ENCODE results near the gene MSS51.

Gene MSS51

DNA sequence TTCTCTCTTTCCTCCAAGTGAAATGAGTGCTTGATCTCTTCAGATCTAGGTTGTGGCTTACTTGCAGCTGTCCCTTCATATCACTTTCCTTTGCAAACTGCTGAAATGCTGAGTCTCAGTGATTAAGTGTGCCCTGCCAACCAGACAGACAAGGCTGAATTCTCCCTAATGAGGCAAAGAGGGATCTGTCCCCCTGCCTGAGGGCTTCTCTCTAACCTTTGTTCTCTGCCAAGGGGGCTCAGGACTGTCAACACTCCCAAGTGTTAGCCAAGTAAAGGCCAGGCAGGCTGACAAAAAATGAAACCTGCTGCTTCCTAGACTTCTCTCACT lies at the start of gene MSS51:
TSS of gene MSS51 (minus strand) at position 24 of the 330 bp plus-strand sequence. CDS start 5,277 bp downstream, outside the sequence.
- peak; percentile 53 for DNase-seq

DNA sequence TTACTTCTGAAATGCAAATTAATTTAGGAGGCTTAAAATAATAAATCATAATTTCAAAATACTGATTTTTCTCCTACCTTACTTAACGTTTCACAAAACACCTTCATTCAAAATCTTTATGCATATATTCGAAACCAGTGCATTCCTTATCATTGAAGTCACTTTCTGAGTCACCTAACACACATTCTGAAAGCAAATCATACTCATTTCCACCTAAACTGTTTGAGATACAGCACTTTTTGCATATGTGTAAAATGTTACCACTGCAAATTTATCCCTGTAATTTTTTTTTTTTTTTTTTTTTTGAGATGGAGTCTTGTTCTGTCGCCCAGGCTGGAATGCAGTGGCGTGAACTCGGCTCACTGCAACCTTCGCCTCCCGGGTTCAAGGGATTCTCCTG lies 46.8 kb upstream of the MSS51 start:
- no peak for DNase-seq

DNA sequence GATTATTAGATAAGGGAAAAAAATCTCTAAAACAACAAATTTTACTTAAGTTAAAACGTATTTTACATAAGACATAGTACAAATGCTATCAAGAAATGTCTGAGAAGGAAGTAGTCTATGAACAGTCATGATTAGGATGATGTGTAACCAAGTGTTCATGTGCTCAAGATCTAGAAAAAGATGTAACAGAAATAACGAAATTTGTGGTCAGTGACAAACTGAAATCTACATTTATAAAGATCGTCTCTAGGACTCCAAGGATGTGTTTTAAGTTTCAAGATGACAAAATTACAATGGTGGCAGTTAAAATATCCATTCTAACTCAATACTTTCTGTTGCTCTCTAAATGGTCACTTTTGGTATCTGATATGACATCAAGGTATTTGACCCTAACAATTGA lies 45.3 kb upstream of the MSS51 start:
- no peak for DNase-seq

DNA sequence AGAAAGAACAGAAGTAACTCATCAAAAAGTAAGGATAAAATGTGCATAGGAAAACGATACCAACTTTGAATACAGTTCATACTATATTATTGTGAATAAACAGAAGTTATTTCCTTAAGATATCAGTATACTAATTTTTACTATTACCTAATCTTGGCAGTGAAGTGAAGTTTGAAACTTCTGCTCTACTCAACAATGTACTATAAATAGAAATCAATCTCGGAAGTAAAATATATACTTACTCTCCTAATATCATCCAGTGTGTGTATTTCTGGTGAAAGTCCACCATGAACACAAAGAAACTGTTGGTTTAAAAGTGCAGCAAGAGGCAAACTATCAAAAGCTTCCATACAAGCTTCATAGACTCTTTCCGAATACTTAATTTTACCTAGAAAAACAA lies 37.9 kb upstream of the MSS51 start:
- DNase-seq: no peak

DNA sequence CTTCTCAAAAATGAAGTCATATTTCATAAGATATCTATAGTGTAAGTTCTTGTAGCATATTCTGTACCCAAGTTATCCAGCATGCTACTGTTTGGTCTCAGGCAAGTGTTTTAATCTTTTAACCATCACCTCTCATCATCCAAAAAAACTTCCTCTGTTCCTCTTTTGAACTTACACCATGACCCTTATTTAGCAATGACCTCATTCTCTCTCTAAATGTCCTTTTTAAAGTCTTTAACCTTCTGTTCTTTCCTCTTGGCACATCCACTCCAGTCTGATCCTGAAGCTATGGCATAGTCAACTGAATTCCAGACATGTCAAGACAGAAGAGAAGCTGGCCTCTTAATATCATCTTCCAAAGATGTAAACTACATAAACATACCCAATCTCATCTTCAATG lies 36.2 kb upstream of the MSS51 start:
- no peak for DNase-seq

DNA sequence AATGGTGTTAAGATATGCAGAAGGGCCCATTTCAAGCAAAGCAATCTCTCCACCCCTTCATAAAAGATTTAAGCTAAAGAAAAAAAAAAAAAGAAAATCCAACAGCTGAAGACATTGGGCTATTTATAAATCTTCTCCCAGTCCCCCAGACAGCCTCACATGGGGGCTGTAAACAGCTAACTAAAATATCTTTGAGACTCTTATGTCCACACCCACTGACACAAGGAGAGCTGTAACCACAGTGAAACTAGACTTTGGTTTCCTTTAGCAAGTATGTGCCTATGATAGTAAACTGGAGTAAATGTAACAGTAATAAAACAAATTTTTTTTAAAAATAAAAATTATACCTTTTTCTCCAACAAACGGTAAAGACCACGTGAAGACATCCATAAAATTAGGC lies 33.8 kb upstream of the MSS51 start:
- DNase-seq: no peak

DNA sequence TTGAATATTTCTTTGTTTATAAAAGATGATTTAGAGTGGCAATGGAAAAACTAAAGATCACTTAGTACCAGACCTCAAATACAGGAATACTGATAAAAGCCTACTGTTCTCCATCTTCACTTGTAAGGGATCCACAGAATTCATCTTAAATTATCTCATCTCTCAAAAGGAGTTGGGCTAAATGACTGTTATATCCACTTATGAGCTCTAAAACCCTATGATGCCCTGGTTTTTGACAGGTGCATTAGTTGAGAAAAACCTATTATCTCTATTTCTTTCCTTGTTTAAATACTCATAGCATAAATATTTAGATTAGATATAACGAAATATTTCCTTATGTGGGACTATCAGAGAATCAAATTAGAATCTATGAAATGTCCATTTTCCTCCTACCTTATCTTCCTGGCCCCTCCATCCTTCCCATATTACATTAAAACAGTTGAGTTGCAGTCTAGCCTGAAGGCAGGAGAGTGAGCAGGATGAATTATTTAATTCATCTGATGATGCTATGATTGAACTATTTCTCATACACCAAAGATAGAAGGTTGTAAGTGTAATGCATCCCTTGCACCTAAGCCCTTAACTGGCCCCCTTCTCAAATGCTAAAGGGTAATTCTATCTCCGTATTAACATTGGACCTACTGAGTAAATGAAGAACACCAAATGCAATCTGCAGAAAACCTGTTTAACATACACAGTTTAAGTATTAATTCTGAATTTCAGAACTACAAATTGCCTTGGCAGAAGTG lies 32.8 kb upstream of the MSS51 start:
- no peak for DNase-seq

DNA sequence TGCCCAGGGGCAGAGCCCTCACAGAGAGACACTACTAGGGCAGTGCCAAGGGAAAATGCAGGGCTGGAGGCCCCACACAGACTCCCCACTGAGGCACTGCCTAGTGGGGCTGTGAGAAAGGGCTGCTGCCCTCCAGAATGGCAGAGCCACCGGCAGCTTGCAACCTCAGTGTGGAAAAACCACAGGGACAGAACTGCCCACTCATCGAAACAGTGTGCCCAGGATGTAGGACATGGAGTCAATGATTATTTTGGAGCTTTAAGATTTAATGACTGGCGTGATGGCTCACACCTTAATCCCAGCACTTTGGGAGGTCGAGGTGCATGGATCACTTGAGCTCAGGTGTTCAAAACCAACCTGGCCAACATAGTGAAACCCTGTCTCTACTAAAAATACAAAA lies 27.5 kb upstream of the MSS51 start:
- DNase-seq: no peak

DNA sequence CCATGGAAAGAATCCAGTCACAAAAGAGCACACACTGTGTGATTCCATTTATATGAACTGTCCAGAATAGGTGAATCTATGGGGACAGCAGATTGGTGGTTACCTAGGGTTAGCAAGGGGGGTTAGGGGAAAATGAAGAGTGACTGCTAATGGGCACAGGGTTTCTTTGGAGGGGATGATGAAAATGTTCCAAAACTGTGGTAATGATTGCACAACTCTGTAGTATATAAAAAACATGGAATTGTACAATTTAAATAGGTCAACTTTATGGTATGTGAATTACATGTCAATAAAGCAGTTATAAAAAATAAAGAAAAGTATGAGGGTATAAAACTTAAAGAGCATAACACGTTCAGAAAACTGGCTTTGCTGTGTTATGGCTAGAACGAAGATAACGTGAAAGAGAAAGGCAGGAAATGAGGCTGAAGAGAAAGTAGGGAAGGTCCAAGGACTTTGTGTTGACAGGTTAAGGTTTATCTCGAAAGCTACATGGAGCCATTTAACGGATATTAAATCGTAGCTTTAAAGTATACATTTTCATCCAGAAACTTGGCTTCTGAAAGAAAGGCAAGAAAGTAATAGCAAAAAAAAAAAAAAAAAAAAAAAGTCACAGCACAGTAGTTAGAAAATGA lies 26.4 kb upstream of the MSS51 start:
- no peak for DNase-seq

DNA sequence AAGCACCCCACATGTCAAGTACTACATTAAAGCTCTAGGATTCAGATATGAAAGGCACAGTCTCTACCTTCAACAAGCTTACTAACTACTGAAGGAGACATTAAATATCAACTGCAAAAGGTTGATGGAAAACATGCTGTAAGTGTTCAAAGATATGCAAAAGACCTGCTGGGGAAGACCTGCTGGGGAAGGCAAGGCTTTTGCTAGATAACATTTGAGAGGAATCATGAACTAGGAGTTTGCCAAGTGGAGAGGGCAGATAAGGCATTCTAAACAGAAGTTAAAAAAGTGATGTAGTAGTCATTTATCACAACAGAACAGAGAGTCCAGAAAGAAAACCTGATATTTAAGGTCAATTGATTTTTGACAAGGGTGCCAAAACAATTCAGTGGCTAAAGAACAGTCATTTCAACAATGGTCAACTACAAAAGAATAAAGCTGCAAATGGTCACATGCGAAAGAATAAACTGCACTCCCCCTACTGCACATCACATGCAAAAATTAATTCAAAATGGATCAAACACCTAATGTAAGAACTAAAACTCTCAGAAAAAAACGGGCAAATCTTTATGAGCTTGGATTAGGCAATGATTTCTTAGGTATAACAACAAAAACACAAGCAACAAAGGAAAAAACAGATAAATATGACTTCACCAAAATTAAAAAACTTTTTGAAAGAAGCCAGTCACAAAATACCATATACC lies 23.0 kb upstream of the MSS51 start:
- DNase-seq: no peak

DNA sequence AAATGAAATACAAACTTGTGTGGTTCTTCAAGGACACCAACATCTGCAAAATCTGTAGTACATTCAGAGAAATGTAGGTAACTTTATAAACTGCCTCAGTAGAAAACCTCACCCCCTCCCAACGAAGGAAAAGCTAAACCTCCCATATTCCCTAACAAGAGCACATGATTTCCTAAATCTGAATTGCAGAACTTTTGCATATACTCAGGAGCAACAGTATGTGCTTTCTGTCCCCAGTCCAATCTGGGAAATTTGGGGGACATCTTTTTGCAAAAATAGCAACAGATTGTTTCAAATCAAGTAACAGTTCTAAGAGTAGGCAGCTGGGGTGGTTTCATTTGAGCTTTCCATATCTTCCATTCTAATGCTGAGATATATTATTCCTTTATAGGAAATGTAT lies 15.8 kb upstream of the MSS51 start:
- DNase-seq: no peak

DNA sequence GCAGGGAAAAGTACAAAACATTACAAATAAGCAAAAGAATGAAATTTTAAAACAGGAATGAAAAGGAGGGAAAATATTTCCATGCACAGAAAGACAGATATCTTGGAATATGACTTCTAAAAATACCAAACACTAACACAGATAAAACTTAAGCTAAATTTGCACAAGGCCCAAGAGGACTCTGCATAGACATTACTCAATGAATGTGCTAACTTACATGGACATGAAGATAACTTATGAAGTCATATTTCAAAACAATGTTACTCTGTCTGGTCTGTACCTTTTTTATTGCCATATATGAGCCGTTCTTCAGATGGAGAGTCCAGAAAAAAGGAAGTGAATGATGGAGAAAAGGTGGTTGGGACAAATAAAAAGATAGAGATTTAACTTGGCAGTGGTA lies 15.0 kb upstream of the MSS51 start:
- no peak for DNase-seq

DNA sequence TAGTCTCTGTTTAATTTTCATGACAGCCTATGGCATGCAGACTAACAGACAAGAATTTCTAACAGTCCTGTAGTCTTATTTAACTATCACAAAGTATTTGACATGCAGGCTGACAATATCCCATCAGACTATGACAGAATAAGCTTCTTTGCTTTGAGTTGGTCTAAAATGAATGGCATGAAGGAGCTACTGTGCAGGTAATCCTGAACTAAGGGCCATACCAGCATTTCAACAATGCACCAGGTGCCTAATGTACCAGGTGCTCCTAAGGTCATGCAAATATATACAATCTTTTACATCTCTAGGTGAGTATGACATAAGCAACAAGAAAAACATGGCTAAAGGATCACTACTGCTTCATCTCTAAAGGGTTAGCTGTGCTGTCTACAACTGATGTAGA lies 13.6 kb upstream of the MSS51 start:
- no peak for DNase-seq

DNA sequence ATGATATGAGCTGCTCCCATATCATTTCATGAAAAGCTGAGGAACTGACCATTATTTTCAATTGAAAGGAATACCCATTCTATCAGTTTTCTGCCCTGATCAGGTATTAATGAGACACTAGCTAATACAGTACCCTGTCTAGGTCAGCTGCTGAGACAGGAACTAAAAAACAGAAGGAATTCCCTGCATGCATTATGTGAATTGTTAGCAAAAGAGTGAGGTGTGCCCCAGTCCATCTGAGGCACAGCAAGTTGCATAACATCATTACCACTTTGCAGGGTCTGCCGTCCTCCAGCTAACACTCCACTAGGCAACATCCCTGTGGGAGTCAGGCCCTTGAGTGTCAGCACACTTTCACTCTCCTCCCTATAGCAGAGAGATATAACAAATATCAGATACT lies 11.1 kb upstream of the MSS51 start:
- no peak for DNase-seq

DNA sequence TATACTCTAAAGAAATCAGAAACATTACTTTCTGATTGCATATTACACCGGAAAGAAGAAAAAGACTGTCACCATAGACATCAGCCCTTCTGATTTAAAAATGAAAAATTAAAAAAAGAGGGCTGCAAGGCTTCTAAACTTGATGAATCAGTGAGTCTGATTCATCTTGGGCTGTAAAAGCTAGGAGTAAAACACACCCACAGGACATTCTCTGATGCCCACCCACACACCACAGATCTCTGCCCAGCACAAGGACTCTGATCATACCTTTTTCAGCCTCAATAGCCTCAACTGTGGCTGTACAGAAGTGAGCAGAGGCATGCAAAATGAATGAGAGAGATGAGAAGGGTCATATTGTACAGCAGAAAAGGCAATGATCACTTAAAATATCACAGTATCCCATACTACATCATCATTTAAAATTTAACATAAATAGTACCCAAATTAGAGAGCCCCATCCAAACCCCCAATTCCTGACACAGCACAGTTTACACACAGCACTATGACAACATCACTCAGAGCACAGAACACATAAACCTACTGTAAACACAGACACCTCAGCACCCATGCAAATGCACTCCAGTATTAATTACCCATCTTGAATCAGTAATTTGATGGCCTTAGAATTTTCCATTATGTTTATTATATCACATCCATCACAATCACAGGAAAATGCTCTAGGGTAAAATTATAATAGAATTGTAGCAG lies 6.4 kb upstream of the MSS51 start:
- no peak for DNase-seq

DNA sequence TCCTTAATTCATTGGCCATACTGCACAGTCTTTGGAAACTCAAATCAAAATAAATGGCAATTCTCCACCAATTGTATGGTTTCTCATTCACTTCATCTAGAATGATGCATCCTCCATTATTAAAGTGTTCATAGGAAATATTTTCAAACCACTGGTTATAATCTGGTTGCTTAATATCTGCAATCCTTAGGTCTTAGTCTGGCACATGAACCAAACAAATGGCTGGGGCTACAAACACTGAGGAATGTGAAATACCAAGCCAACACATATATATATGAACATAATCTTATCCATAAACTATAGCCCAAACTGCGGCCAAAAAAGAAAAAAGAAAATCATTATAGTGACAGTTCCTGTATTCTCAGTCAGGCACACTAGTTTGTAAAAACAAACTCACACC lies 5.7 kb upstream of the MSS51 start:
- DNase-seq: no peak

DNA sequence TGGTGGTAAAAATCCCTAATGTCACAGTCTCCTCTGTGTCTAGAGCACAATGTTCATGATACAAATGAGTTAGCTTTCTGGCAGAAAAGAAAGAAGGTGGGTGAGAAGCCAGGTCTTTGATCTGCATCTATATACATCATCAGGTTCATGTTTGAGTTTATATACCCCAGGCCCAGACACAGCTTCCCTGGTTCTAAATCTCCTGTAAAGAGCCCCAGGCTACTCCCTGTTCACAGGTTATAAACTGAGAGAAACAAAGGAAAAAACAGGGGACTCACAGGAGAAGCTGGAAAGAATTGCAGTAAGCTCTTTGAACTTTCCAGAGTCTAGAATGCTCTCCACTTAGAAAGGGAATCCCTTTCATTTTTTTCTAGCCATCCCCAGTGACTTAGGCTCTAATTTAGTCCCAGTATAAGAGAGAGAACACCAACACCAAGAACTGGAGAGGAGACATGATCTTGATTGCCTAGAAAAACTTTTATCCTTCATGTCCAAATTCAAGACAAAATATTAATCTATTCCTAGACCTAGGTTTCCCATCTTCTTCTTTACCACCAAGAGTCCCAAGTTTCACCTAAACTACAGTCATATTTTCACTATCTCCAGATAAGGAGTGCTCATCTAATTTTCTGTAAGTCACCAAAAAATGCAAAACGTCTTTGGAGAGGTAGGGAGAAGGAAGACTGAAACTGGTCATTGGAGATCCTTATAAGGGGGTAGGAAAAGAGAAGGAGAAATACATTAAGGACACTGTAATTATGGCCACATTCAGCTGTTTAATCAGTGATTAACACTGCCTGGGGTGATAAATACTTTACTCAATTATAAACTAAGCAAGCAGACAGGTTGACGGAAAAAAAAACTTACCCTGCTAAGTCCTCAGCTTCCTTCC lies 469 bp downstream of the MSS51 start:
- no peak for DNase-seq

DNA sequence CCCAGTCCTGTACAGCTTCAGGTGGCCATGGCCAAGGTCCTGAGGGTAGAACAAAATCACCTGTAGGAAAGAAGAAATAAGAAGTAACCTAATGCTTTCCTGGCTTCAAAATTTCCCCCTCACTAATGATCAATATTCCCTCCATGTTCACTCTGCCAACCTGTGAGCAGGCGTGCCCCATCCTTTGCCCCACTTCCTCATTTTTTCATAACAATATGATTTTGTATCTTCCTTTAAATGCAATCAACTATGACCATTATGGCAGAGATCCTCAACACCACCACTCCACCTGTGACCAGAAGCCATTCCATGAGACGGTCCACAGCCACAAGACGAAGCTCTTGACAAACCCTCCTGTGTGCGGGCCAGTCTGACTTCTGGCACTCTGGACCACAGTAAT lies 7.0 kb downstream of the MSS51 start:
- DNase-seq: no peak

DNA sequence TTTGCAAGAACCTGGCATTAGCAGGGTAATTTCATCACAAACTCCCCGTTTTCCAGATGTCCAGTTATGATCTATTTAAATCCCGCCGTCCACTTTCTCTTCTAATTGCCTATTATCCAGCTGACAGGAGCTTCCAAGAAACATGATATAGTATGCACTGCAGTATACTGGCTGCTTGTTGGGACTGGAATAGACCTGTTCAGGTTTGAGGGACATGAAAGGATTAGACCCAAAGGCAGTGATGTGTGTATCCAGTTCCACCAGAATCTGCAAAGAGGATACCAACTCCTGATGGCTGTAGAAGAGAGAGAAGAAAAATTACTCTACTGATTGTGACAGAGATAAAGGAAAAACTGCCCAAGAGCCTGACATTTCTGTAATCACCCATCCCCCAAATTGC lies 8.9 kb downstream of the MSS51 start:
- DNase-seq: no peak

DNA sequence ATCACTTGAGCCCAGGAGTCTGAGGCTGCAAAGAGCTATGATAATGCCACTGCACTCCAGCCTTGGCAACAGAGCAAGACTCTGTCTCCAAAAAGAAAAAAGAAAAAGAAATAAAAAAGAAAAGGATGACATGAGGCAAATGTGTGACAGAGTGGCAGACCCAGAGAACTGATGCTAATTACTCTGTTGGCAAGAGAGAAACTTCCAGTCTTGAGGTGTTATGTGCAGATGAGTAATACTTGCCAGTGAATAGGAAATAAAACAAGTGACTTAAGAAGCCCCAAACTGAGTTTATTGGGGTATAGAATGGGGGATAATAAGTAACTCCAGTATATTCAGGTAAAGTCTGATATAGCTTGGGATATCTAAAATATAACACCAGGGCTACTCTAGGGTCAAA lies 10.1 kb downstream of the MSS51 start:
- no peak for DNase-seq

DNA sequence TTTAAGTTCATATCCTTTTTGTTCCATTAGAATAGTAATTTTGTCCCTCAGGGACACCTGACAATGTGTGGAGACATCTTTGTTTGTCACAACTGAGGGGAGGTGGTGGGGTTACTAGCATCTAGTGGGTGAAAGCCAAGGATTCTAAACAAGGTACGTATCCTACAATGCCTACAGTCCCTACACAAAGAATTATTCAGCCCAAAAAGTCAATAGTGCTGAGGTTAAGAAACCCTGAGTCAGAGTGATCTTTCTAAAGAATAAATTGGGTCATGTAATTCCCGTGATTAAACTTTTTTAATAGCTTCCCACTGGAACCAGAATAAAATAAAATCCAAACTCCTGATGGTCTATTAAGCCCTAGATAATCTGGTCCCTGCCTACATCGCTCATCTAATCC lies 16.8 kb downstream of the MSS51 start:
- DNase-seq: no peak

DNA sequence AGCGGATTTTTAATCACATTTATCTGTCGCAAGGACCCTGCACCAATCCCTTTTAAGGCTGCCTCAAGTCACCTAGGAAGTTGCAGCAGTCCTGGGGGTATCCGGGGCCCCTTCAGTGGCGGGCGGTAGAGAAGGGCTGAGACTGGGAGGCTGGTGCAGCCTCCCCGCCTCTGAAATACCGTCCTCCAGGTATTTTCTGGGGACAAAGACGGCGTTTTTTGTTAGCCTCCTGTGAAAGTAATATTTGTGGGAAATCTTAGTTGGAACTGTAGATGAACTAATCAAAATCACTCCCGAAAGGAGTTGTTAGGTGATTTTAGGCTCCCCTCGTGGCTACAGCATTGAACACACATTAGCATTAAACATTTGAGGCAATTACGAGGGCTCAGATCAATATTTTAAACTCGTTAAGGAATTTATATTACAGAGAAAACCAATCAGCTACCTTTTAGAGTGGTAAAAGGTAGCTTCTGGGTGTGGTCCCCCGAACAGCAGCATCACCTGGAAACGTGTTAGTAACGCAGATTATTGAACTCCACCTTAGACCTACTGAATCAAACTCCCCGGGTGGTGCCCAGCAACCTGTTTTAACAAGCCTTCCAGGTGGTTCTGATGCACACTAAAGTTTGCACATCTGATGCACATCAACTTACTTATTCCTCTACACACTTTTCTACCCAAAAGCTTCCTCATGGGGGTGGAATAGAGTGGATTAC lies 19.0 kb downstream of the MSS51 start:
- DNase-seq: peak; percentile 36

All from NCI-H510A treated with DMSO at 0.1 percent for 48 hours (cell line).